Measurements from ENCODE around the gene PCDHB10. TPM values are rescaled to one million over a fixed set of nuclear protein-coding genes. Genes with fewer than 3 reads are reported as not detected.
A peak's percentile ranks its signal among the peaks of the same experiment; 100 is the strongest.
"Not testable (repeated sequence)": the region's sequence is repeated elsewhere in the genome, so short reads cannot be mapped to it uniquely, and the experiment has no call there.

Gene PCDHB10
- total RNA-seq, 1 experiment from 2014 or later, result 0.40 TPM

- DNase-seq (ENCODE audit: low read depth), result peak; percentile 63
Observed at GRCh38 chr5:141186897-141187512, 5.1 kb upstream of the PCDHB10 start, which contains the start of gene PCDHB9. Gene PCDHB9, plus strand, starts transcription at chr5:141187161. Its CDS starts 158 bp downstream, at chr5:141187319.

- DNase-seq (ENCODE audit: low read depth), result not testable (repeated sequence)
Observed at GRCh38 chr5:141188682-141189081, 3.5 kb upstream of the PCDHB10 start.

GRCh38 chr5:141189131-141189530, 3.0 kb upstream of the PCDHB10 start:
- DNase-seq (ENCODE audit: low read depth), result not testable (repeated sequence)

DNA sequence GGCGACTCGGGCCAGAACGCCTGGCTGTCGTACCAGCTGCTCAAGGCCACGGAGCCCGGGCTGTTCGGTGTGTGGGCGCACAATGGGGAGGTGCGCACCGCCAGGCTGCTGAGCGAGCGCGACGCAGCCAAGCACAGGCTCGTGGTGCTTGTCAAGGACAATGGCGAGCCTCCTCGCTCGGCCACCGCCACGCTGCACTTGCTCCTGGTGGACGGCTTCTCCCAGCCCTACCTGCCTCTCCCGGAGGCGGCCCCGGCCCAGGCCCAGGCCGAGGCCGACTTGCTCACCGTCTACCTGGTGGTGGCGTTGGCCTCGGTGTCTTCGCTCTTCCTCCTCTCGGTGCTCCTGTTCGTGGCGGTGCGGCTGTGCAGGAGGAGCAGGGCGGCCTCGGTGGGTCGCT, 2.2 kb downstream of the PCDHB10 start:
- DNase-seq (ENCODE audit: low read depth), result not testable (repeated sequence)

DNA sequence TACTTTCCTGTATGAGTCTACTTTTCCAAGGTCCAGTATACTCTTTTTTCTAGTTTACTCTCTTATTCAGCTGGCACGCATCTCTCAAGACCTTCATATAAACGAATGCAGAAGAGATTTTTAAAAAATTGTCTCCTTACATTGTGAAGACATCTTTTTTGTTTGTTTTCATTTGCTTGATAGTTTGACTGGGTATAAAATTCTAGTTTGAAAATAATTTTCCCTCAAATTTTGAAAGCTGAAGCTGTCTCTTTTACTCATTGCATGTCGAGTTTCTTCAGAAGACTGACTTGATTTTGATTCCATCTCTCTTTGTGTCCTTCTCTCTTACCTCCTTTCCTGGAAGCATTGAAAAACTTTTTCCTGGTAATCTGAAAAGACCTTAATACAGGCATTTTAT, 4.2 kb downstream of the PCDHB10 start:
- no peak for DNase-seq (ENCODE audit: low read depth)

- peak; percentile 45 for DNase-seq (ENCODE audit: low read depth)
Observed at GRCh38 chr5:141199359-141200235, 7.4 kb downstream of the PCDHB10 start, which contains the start of gene PCDHB11. Gene PCDHB11, plus strand, starts transcription at chr5:141199627. Its CDS starts 148 bp downstream, at chr5:141199775.

DNA sequence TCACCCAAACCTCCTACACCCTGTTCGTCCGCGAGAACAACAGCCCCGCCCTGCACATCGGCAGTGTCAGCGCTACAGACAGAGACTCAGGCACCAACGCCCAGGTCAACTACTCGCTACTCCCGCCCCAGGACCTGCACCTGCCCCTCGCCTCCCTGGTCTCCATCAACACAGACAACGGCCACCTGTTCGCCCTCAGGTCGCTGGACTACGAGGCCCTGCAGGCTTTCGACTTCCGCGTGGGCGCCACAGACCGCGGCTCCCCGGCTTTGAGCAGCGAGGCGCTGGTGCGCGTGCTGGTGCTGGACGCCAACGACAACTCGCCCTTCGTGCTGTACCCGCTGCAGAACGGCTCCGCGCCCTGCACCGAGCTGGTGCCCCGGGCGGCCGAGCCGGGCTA, 9.0 kb downstream of the PCDHB10 start:
- not testable (repeated sequence) for DNase-seq (ENCODE audit: low read depth)

- DNase-seq (ENCODE audit: low read depth), result not testable (repeated sequence)
Observed at GRCh38 chr5:141201646-141202045, 9.5 kb downstream of the PCDHB10 start.

DNA sequence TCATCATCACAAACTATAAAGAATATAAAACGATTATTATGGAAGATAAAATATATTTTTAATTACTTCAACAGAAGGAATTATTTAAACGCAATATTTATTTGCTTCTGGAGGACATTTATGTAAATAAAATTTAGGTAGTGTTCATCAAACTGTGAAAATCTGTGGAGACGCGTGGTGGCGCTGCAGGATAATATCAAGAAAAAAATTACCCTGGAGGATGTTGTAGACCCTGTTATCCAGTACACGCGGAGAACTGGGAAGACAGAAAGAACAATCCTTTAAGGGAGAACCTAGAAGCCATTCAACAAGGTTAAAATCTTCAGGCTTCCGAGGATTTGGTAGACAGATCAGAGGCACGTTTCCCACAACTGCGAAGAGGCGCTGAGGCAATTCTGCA, 16.3 kb downstream of the PCDHB10 start, which contains the start of gene PCDHB12:
PCDHB12 (plus strand) TSS at position 242 of the 400 bp plus-strand sequence. CDS start 189 bp downstream, outside the sequence.
- peak; percentile 56 for DNase-seq (ENCODE audit: low read depth)

- not testable (repeated sequence) for DNase-seq (ENCODE audit: low read depth)
Observed at GRCh38 chr5:141210281-141210680, 18.1 kb downstream of the PCDHB10 start.

DNA sequence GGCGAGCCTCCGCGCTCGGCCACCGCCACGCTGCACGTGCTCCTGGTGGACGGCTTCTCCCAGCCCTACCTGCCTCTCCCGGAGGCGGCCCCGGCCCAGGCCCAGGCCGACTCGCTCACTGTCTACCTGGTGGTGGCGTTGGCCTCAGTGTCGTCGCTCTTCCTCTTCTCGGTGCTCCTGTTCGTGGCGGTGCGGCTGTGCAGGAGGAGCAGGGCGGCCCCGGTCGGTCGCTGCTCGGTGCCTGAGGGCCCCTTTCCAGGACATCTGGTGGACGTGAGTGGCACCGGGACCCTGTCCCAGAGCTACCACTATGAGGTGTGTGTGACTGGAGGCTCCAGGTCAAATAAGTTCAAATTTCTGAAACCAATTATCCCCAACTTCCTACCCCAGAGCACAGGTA, 18.7 kb downstream of the PCDHB10 start:
- DNase-seq (ENCODE audit: low read depth), result not testable (repeated sequence)

GRCh38 chr5:141213656-141214339, 21.6 kb downstream of the PCDHB10 start, which contains the start of gene PCDHB13:
Gene PCDHB13, plus strand, starts transcription at chr5:141213919. Its CDS starts 205 bp downstream, at chr5:141214124.
- peak; percentile 72 for DNase-seq (ENCODE audit: low read depth)

DNA sequence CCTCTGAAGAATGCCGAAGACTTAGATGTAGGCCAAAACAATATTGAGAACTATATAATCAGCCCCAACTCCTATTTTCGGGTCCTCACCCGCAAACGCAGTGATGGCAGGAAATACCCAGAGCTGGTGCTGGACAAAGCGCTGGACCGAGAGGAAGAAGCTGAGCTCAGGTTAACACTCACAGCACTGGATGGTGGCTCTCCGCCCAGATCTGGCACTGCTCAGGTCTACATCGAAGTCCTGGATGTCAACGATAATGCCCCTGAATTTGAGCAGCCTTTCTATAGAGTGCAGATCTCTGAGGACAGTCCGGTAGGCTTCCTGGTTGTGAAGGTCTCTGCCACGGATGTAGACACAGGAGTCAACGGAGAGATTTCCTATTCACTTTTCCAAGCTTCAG, 22.4 kb downstream of the PCDHB10 start:
- DNase-seq (ENCODE audit: low read depth), result not testable (repeated sequence)

DNA sequence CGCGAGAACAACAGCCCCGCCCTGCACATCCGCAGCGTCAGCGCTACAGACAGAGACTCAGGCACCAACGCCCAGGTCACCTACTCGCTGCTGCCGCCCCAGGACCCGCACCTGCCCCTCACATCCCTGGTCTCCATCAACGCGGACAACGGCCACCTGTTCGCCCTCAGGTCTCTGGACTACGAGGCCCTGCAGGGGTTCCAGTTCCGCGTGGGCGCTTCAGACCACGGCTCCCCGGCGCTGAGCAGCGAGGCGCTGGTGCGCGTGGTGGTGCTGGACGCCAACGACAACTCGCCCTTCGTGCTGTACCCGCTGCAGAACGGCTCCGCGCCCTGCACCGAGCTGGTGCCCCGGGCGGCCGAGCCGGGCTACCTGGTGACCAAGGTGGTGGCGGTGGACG, 23.4 kb downstream of the PCDHB10 start:
- DNase-seq (ENCODE audit: low read depth), result not testable (repeated sequence)

- not testable (repeated sequence) for DNase-seq (ENCODE audit: low read depth)
Observed at GRCh38 chr5:141216035-141216434, 23.9 kb downstream of the PCDHB10 start.

GRCh38 chr5:141223112-141223783, 31.1 kb downstream of the PCDHB10 start, which contains the start of gene PCDHB14:
Gene PCDHB14, plus strand, starts transcription at chr5:141223343. Its CDS starts 163 bp downstream, at chr5:141223506.
- peak; percentile 44 for DNase-seq (ENCODE audit: low read depth)

GRCh38 chr5:141224844-141225243, 32.7 kb downstream of the PCDHB10 start:
- DNase-seq (ENCODE audit: low read depth), result not testable (repeated sequence)

DNA sequence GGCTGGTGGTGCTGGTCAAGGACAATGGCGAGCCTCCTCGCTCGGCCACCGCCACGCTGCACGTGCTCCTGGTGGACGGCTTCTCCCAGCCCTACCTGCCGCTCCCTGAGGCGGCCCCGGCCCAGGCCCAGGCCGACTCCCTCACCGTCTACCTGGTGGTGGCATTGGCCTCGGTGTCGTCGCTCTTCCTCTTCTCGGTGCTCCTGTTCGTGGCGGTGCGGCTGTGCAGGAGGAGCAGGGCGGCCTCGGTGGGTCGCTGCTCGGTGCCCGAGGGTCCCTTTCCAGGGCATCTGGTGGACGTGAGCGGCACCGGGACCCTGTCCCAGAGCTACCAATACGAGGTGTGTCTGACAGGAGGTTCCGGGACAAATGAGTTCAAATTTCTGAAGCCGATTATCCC, 33.3 kb downstream of the PCDHB10 start:
- DNase-seq (ENCODE audit: low read depth), result not testable (repeated sequence)

GRCh38 chr5:141234109-141234667, 42.0 kb downstream of the PCDHB10 start:
- DNase-seq (ENCODE audit: low read depth), result peak; percentile 39

DNA sequence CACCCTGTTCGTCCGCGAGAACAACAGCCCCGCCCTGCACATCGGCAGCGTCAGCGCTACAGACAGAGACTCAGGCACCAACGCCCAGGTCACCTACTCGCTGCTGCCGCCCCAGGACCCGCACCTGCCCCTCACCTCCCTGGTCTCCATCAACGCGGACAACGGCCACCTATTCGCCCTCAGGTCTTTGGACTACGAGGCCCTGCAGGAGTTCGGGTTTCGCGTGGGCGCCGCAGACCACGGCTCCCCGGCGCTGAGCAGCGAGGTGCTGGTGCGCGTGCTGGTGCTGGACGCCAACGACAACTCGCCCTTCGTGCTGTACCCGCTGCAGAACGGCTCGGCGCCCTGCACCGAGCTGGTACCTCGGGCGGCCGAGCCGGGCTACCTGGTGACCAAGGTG, 43.8 kb downstream of the PCDHB10 start:
- DNase-seq (ENCODE audit: low read depth), result not testable (repeated sequence)
